Epithelial cell of esophagus (primary cell): Measurements from ENCODE around the gene CXCL11.

ENCODE experiments used
- DNase-seq: peaks from one replicate; pipeline ENCODE4 v3.0.0; 2010; ENCODE audit warnings: low read depth
- H3K4me3 ChIP-seq: 2 replicates; pipeline ENCODE4 v1.5.1; 2011; ENCODE audit warnings: mild to moderate bottlenecking, low read length, control low read depth
- TF ChIP-seq, protein P1 (sequence below): IDR thresholded peaks from 2 replicates; pipeline ENCODE4 v1.5.1; 2011; ENCODE audit warnings: low read depth, mild to moderate bottlenecking, low read length, control low read depth, inconsistent platforms; ENCODE audit not compliant: insufficient read depth; ENCODE audit errors: missing control alignments

Gene CXCL11

DNA sequence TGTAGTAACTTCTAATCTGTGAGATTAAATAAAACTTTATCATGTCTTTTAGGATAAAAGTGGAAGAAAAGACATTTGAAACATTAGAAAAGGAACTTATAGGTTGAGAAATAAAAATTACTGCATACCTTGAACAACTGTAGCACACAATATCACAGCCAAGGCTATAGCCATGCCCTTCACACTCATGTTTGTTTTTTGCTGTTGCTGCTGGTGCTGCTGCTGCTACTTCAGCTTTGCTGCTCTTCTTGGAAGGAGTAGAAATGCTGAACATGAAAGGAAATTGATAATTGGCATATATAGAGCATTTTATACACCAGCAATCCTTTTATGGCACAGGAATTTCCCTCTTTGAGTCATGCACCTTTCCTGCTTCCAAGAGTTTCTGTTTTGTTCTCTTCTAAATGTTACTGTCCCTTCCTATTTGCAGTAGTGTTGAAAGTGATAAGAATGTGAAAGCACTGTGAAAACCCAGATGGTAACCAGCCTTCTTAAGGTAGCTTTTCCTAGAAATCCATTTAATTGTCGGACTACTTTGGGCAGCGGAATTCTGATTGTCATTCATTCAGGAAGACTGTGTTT is at the start of gene CXCL11:
CXCL11 (minus strand) TSS at position 272 of the 582 bp plus-strand sequence; CDS start at position 189, 83 bp downstream.
- TF ChIP-seq, protein P1, sequence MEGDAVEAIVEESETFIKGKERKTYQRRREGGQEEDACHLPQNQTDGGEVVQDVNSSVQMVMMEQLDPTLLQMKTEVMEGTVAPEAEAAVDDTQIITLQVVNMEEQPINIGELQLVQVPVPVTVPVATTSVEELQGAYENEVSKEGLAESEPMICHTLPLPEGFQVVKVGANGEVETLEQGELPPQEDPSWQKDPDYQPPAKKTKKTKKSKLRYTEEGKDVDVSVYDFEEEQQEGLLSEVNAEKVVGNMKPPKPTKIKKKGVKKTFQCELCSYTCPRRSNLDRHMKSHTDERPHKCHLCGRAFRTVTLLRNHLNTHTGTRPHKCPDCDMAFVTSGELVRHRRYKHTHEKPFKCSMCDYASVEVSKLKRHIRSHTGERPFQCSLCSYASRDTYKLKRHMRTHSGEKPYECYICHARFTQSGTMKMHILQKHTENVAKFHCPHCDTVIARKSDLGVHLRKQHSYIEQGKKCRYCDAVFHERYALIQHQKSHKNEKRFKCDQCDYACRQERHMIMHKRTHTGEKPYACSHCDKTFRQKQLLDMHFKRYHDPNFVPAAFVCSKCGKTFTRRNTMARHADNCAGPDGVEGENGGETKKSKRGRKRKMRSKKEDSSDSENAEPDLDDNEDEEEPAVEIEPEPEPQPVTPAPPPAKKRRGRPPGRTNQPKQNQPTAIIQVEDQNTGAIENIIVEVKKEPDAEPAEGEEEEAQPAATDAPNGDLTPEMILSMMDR = no peak
- H3K4me3 ChIP-seq = no peak within 1 kb of the TSS
- DNase-seq = peak; percentile 56

DNA sequence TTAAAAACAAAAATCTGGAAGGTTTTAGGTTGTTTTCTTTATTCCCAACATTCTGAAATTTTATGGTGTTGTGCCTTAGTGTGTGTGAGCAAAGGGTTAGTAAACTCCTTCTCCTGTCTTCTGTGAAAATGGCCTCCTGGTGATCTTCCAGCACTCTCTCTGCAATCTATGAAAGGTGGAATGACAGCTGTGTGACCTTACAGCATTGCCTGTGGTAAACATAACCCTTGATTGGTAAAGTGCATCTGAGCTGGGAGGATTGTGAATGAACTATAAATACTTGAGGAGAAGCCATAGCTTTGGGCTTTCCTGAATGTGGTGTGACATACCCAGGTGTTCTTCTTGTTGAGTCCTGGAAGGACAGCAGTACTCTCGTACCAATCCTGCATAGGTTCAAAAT is 48.7 kb upstream of the CXCL11 start:
- TF ChIP-seq, protein P1 = no peak
- H3K4me3 ChIP-seq = no peak overlapping the region
- no peak for DNase-seq

DNA sequence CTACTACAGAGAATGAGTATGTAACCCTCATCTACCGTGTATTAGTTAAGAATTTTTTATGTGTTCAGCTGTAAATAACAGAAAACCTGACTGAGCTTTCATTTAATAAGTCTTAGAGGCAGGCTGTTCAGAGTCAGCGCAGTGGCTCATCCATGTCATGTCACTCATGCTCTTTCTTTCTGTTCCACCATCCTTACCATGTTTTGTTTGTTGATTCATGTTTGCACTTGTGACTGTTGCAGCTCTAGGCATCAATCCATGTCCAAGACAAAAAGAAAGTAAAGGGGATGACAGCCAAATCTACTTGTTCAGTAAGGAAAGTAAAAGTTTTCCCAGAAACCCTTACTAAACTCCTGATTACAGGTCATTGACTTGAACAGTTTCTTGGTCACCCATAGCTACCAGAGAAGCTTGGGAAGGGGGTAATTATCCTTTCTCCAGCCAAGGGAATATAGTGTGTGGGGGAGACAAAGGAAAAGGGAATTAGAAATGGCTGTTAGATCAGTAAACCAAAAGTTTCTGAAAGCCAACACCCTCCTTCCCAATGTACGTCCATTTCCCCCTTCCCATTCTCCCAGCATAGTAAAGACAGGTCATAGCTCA is 47.6 kb upstream of the CXCL11 start:
- TF ChIP-seq, protein P1 = no peak
- DNase-seq = peak; percentile 74
- no peak overlapping the region for H3K4me3 ChIP-seq

DNA sequence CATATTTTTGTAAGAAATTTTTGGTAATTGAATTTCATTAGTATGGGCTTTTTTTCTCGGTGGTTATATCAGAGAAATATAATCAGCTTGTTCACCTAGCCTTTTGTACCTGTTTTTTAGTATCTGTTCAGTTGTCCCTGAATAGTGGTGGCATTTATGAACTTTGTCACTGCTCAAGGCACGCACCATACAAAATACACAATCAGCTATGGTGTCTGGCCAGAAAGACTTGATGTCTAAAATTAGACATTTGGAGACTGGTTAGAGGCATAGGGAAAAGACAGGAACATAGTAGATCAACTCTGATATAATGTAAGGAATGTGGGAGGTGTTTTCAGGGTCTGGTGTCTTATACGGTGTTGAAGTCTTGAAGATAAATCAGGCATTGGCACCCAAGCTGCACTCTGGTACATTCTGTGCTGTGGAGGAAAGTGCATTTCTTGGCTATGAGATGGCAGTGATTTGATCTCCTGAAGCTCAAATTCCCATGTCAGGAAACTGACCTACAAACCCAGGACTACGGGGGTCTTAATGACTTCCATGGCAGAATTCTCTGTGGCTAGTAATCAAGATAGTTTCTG is 42.3 kb upstream of the CXCL11 start:
- no peak for DNase-seq
- no peak overlapping the region for H3K4me3 ChIP-seq
- TF ChIP-seq, protein P1 = no peak

DNA sequence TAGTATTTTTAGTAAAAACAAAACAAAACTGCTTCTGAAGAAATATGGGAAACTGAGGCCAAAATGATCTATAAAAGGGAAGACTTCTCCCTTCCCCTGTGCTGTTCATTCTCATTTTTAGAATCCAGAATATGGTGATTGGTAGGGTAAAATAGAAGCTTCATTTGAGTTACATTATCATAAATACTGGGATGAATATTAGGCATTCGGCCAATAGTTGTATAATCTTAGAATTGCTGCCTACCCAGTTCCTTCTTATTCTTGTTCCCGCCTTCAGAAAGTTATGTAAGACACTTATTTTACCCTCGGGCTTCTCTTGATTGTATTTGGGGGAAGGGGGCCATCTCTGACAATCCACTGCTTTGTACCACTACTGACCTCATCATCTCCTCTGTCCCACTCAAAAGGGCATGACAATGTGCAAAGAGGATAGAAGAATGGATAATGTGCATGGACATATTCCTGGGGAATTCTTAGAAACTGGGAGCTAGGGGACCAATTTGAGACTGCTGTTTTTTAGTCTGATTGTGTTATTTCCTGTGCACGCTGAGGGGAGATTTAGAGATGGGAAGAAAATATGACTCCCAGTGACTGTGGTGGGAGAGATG is 39.2 kb upstream of the CXCL11 start:
- DNase-seq = no peak
- TF ChIP-seq, protein P1 = no peak
- no peak overlapping the region for H3K4me3 ChIP-seq

DNA sequence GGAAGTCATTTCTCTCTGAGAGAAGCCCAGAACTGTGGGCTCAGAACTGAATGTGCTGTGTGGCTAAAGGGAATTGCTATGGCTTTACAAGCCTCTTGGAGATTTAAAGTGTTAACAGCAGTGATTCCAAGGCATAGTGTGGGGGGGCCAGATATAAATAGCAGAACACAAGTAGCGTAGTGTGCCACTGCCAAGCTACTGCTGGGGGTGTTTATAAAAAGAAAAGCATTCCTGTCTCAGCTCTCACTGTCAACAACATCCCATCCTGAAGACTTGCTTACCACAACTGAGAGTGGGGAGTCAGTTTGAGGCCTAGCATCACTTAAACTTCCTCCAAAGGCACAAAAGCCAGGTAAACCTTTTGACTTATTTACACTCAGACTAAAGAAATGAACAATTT is 38.6 kb upstream of the CXCL11 start, which contains the start of gene ART3:
ART3 (plus strand) TSS at position 242 of the 400 bp plus-strand sequence. CDS start 1,181 bp downstream, outside the sequence.
- no peak within 1 kb of the TSS for H3K4me3 ChIP-seq
- no peak for DNase-seq
- TF ChIP-seq, protein P1 = no peak
